ENCODE measurements around the gene P4HA2.
"Not testable (repeated sequence)": the region's sequence is repeated elsewhere in the genome, so short reads cannot be mapped to it uniquely, and the experiment has no call there.

The P4HA2 gene

DNA sequence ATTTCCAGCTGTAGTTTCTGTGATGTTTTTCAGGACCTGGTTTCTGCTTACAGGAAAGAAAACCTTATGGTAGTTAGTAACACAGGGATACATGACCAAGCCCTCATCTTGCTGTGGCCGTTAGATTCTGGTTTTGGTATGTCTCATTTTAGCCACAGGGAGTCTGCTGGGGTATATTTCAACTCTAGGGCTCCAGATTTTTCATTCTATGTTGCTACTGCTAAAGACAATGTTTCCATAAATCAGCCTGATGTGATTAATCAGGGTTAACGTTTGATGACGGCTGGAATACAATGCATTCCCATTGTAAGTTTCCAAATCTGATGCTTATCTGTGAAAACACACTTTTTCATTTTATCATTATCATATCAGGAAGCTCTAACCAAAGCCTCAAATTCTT, 48.2 kb downstream of the P4HA2 start:
- Histone ChIP-seq H3K9ac (ENCODE audit: low read depth, low read length) (no peak overlapping the region), H3K4me1 (ENCODE audit: control insufficient read depth, insufficient read depth, low read length) (peaks cover 2% of the 10 kb centered on the region), H3K9me3 (ENCODE audit: control insufficient read depth, insufficient read depth, low read length) (no peaks in the 10 kb centered on the region), H3K4me3 (ENCODE audit: low read depth, low read length) (no peak overlapping the region), H3K36me3 (ENCODE audit: control insufficient read depth, insufficient read depth, low read length) (no peaks in the 10 kb centered on the region), H3K27me3 (ENCODE audit: control insufficient read depth, insufficient read depth, low read length) (no peaks in the 10 kb centered on the region)

GRCh38 chr5:132177691-132178149, 49.9 kb downstream of the P4HA2 start:
- no peaks in the 10 kb centered on the region for H3K27me3 ChIP-seq (ENCODE audit: control insufficient read depth, insufficient read depth, low read length)
- H3K4me1 ChIP-seq (ENCODE audit: control insufficient read depth, insufficient read depth, low read length), result peaks cover 2% of the 10 kb centered on the region

GRCh38 chr5:132176987-132177386, 50.7 kb downstream of the P4HA2 start:
- Histone ChIP-seq H3K4me1 (ENCODE audit: control insufficient read depth, insufficient read depth, low read length) (peaks cover 2% of the 10 kb centered on the region), H3K4me3 (ENCODE audit: low read depth, low read length) (no peak overlapping the region), H3K9ac (ENCODE audit: low read depth, low read length) (no peak overlapping the region), H3K9me3 (ENCODE audit: control insufficient read depth, insufficient read depth, low read length) (no peaks in the 10 kb centered on the region), H3K27me3 (ENCODE audit: control insufficient read depth, insufficient read depth, low read length) (no peaks in the 10 kb centered on the region), H3K36me3 (ENCODE audit: control insufficient read depth, insufficient read depth, low read length) (no peaks in the 10 kb centered on the region)

More at GRCh38 chr5:132177691-132178149, 49.9 kb downstream of the P4HA2 start:
- H3K36me3 ChIP-seq (ENCODE audit: control insufficient read depth, insufficient read depth, low read length), result no peaks in the 10 kb centered on the region
- H3K9ac ChIP-seq (ENCODE audit: low read depth, low read length), result no peak overlapping the region
- no peaks in the 10 kb centered on the region for H3K9me3 ChIP-seq (ENCODE audit: control insufficient read depth, insufficient read depth, low read length)
- H3K4me3 ChIP-seq (ENCODE audit: low read depth, low read length), result no peak overlapping the region

DNA sequence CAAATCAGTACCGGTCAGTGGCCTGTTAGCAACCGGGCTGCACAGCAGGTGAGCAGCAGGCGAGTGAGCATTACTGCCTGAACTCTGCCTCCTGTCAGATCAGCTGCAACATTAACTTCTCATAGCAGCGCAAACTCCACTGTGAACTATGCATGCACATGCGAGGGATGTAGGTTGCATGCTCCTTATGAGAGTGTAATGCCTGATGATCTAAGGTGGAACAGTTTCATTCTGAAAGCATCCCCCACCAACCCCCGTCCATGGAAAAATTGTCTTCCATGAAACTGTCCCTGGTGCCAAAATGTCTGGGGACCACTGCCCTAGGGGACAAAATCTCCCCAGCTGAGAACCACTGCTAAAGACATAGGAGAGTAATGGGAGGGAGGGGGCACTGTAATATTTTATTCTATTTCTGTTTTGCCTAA, 51.1 kb downstream of the P4HA2 start:
- no peak overlapping the region for H3K9ac ChIP-seq (ENCODE audit: low read depth, low read length)

GRCh38 chr5:132162945-132163344, 64.7 kb downstream of the P4HA2 start:
- Histone ChIP-seq H3K4me1 (ENCODE audit: control insufficient read depth, insufficient read depth, low read length) (no peaks in the 10 kb centered on the region), H3K36me3 (ENCODE audit: control insufficient read depth, insufficient read depth, low read length) (no peaks in the 10 kb centered on the region), H3K27me3 (ENCODE audit: control insufficient read depth, insufficient read depth, low read length) (no peaks in the 10 kb centered on the region), H3K9me3 (ENCODE audit: control insufficient read depth, insufficient read depth, low read length) (no peaks in the 10 kb centered on the region), H3K4me3 (ENCODE audit: low read depth, low read length) (no peak overlapping the region), H3K9ac (ENCODE audit: low read depth, low read length) (no peak overlapping the region)

More for the DNA sequence above, 51.1 kb downstream of the P4HA2 start:
- H3K4me1 ChIP-seq (ENCODE audit: control insufficient read depth, insufficient read depth, low read length), result peaks cover 2% of the 10 kb centered on the region
- H3K9me3 ChIP-seq (ENCODE audit: control insufficient read depth, insufficient read depth, low read length), result no peaks in the 10 kb centered on the region
- H3K36me3 ChIP-seq (ENCODE audit: control insufficient read depth, insufficient read depth, low read length), result no peaks in the 10 kb centered on the region
- H3K4me3 ChIP-seq (ENCODE audit: low read depth, low read length), result no peak overlapping the region
- no peaks in the 10 kb centered on the region for H3K27me3 ChIP-seq (ENCODE audit: control insufficient read depth, insufficient read depth, low read length)

DNA sequence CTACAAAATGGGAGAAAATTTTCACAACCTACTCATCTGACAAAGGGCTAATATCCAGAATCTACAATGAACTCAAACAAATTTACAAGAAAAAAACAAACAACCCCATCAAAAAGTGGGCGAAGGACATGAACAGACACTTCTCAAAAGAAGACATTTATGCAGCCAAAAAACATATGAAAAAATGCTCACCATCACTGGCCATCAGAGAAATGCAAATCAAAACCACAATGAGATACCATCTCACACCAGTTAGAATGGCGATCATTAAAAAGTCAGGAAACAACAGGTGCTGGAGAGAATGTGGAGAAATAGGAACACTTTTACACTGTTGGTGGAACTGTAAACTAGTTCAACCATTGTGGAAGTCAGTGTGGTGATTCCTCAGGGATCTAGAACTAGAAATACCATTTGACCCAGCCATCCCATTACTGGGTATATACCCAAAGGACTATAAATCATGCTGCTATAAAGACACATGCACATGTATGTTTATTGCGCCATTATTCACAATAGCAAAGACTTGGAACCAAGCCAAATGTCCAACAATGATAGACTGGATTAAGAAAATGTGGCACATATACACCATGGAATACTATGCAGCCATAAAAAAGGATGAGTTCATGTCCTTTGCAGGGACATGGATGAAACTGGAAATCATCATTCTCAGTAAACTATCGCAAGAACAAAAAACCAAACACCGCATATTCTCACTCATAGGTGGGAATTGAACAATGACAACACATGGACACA, 65.9 kb downstream of the P4HA2 start:
- not testable (repeated sequence) for H3K27me3 ChIP-seq (ENCODE audit: control insufficient read depth, insufficient read depth, low read length); H3K4me1 ChIP-seq (ENCODE audit: control insufficient read depth, insufficient read depth, low read length); H3K9me3 ChIP-seq (ENCODE audit: control insufficient read depth, insufficient read depth, low read length)

GRCh38 chr5:132156413-132156812, 71.2 kb downstream of the P4HA2 start:
- Histone ChIP-seq H3K9ac (ENCODE audit: low read depth, low read length) (no peak overlapping the region), H3K4me1 (ENCODE audit: control insufficient read depth, insufficient read depth, low read length) (no peaks in the 10 kb centered on the region), H3K4me3 (ENCODE audit: low read depth, low read length) (no peak overlapping the region), H3K9me3 (ENCODE audit: control insufficient read depth, insufficient read depth, low read length) (peaks cover 3% of the 10 kb centered on the region), H3K36me3 (ENCODE audit: control insufficient read depth, insufficient read depth, low read length) (no peaks in the 10 kb centered on the region), H3K27me3 (ENCODE audit: control insufficient read depth, insufficient read depth, low read length) (no peaks in the 10 kb centered on the region)

More for the DNA sequence above, 65.9 kb downstream of the P4HA2 start:
- not testable (repeated sequence) for H3K36me3 ChIP-seq (ENCODE audit: control insufficient read depth, insufficient read depth, low read length); H3K4me3 ChIP-seq (ENCODE audit: low read depth, low read length); H3K9ac ChIP-seq (ENCODE audit: low read depth, low read length)

- no peaks in the 10 kb centered on the region for H3K27me3 ChIP-seq (ENCODE audit: control insufficient read depth, insufficient read depth, low read length)
- no peak overlapping the region for H3K9ac ChIP-seq (ENCODE audit: low read depth, low read length)
- no peaks in the 10 kb centered on the region for H3K9me3 ChIP-seq (ENCODE audit: control insufficient read depth, insufficient read depth, low read length)
- H3K4me1 ChIP-seq (ENCODE audit: control insufficient read depth, insufficient read depth, low read length), result no peaks in the 10 kb centered on the region
- no peak overlapping the region for H3K4me3 ChIP-seq (ENCODE audit: low read depth, low read length)
- H3K36me3 ChIP-seq (ENCODE audit: control insufficient read depth, insufficient read depth, low read length), result no peaks in the 10 kb centered on the region
Observed at GRCh38 chr5:132150565-132150964, 77.1 kb downstream of the P4HA2 start.

DNA sequence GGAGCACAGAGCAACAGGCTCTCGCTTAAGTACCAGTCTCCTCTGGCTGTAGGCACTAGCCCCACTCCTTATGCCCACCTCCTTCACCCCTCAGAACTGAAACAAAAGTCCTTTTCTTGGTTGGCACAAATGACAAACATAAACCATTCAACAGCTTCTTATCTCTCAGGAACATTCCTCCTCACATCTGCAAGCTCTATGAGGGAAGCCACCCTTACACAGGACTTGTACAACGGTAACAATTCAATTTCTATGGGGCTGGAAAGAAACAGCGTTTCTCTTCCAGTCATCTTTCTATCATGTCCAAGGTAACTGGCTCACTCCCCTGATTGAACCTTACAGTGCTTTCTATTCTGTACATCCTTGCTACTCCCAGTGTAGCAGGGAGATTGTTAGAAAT, 80.0 kb downstream of the P4HA2 start:
- Histone ChIP-seq H3K4me1 (ENCODE audit: control insufficient read depth, insufficient read depth, low read length) (no peaks in the 10 kb centered on the region), H3K9ac (ENCODE audit: low read depth, low read length) (no peak overlapping the region), H3K36me3 (ENCODE audit: control insufficient read depth, insufficient read depth, low read length) (no peaks in the 10 kb centered on the region), H3K27me3 (ENCODE audit: control insufficient read depth, insufficient read depth, low read length) (no peaks in the 10 kb centered on the region), H3K4me3 (ENCODE audit: low read depth, low read length) (no peak overlapping the region), H3K9me3 (ENCODE audit: control insufficient read depth, insufficient read depth, low read length) (no peaks in the 10 kb centered on the region)

GRCh38 chr5:132145326-132145725, 82.3 kb downstream of the P4HA2 start:
- H3K9me3 ChIP-seq (ENCODE audit: control insufficient read depth, insufficient read depth, low read length); H3K4me1 ChIP-seq (ENCODE audit: control insufficient read depth, insufficient read depth, low read length); H3K27me3 ChIP-seq (ENCODE audit: control insufficient read depth, insufficient read depth, low read length); H3K36me3 ChIP-seq (ENCODE audit: control insufficient read depth, insufficient read depth, low read length); H3K9ac ChIP-seq (ENCODE audit: low read depth, low read length); H3K4me3 ChIP-seq (ENCODE audit: low read depth, low read length): not testable (repeated sequence)

DNA sequence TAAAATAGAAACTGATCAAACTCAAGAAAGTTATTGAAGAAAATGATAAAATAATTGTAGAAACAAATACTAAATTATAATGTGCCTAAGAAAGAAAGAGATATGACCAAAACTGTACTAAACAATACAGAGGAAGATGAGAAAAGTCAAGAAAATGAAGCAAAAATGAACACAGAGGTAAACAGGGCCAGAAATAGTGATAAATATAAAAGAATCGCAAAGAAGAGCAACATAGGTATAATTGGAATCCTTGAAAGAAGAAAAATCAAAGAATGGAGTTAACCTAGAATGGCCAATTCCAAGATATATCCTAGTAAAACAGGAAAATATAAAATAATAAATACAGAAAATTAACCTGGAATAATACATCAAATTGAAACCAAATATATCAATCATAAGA, 84.5 kb downstream of the P4HA2 start:
- no peak overlapping the region for H3K4me3 ChIP-seq (ENCODE audit: low read depth, low read length)
- no peak overlapping the region for H3K9ac ChIP-seq (ENCODE audit: low read depth, low read length)
- no peaks in the 10 kb centered on the region for H3K9me3 ChIP-seq (ENCODE audit: control insufficient read depth, insufficient read depth, low read length)
- no peaks in the 10 kb centered on the region for H3K4me1 ChIP-seq (ENCODE audit: control insufficient read depth, insufficient read depth, low read length)
- no peaks in the 10 kb centered on the region for H3K36me3 ChIP-seq (ENCODE audit: control insufficient read depth, insufficient read depth, low read length)
- no peaks in the 10 kb centered on the region for H3K27me3 ChIP-seq (ENCODE audit: control insufficient read depth, insufficient read depth, low read length)

- Histone ChIP-seq H3K27me3 (ENCODE audit: control insufficient read depth, insufficient read depth, low read length) (no peaks in the 10 kb centered on the region), H3K9ac (ENCODE audit: low read depth, low read length) (no peak overlapping the region), H3K36me3 (ENCODE audit: control insufficient read depth, insufficient read depth, low read length) (no peaks in the 10 kb centered on the region), H3K9me3 (ENCODE audit: control insufficient read depth, insufficient read depth, low read length) (no peaks in the 10 kb centered on the region), H3K4me3 (ENCODE audit: low read depth, low read length) (no peak overlapping the region), H3K4me1 (ENCODE audit: control insufficient read depth, insufficient read depth, low read length) (no peaks in the 10 kb centered on the region)
Observed at GRCh38 chr5:132142459-132142858, 85.2 kb downstream of the P4HA2 start.

Data from iPS-15b (cell line).